Adrenal gland (tissue), 12 donors: ENCODE measurements around the gene WDR77. TPM values are rescaled to one million over a fixed set of nuclear protein-coding genes. Genes with fewer than 3 reads are reported as not detected.

Experiments used
- DNase-seq, 7 donors: peaks; one replicate each; pipeline ENCODE4 v3.0.0-alpha.2; 2019 to 2020
- H3K27ac ChIP-seq, 5 donors: fragments of 200-600 bp; sonication (generic) in 4 of 5; 1 replicate in 3 of 5; 2 replicates in 2 of 5; pipeline versions ENCODE4 v1.5.1 to v1.8.0; 2016 to 2020; ENCODE audit warnings: mild to moderate bottlenecking in 1 of 5
- H3K27me3 ChIP-seq: fragments of 200-600 bp; 2 replicates; pipeline ENCODE4 v1.8.0; 2021
- H3K36me3 ChIP-seq, 2 donors: fragments of 200-600 bp; replicated peaks in 1 of 2; 1 replicate in 1 of 2; 2 replicates in 1 of 2; pipeline versions ENCODE4 v1.5.1 to v1.8.0; 2018 to 2022
- H3K4me1 ChIP-seq, 2 donors: fragments of 200-600 bp; replicated peaks in 1 of 2; 1 replicate in 1 of 2; 2 replicates in 1 of 2; pipeline versions ENCODE4 v1.5.1 to v1.8.0; 2018 to 2021
- H3K4me3 ChIP-seq, 4 donors: fragments of 200-600 bp; sonication (generic) in 3 of 4; one replicate each; pipeline ENCODE4 v1.5.1; 2016 to 2018
- H3K9me3 ChIP-seq, 3 donors: fragments of 200-600 bp; sonication (generic) in 1 of 3; replicated peaks in 1 of 3; 1 replicate in 2 of 3; 2 replicates in 1 of 3; pipeline versions ENCODE4 v1.5.1 to v1.8.0; 2016 to 2021
- CTCF ChIP-seq, 6 experiments: fragments of 450-650 bp in 4 of 6; fragments of 200-600 bp in 2 of 6; sonication (generic) in 1 of 6; IDR thresholded peaks; 1 replicate in 5 of 6; 2 replicates in 1 of 6; pipeline versions ENCODE4 v1.5.1 to v1.8.0; 2016 to 2021; ENCODE audit warnings: antibody characterized with exemption in 6 of 6, mild to moderate bottlenecking in 2 of 6, moderate library complexity in 1 of 6
- POLR2A ChIP-seq, 2 donors: fragments of 450-650 bp; IDR thresholded peaks; one replicate each; pipeline ENCODE4 v1.6.1; 2017; ENCODE audit warnings: antibody characterized with exemption in 2 of 2, mild to moderate bottlenecking in 2 of 2, moderate library complexity in 1 of 2
- WGBS, 4 donors: extraction: QIAGEN DNeasy Blood & Tissue Kit in 2 of 4; methylation state at CpG; one replicate each; pipeline versions ENCODE4 v1.1.5 to v1.1.7; 2013 to 2017; 5-methylcytosine and 5-hydroxymethylcytosine counted together
- intact Hi-C, 2 donors: fragments of 100-400 bp; cut with DNase I; formaldehyde crosslinking; loops; one replicate each; pipeline versions ENCODE4 v1.14.1 to v1.15.0; 2022 to 2023
- polyA plus RNA-seq, 3 donors: library from polyadenylated mRNA; stranded (reverse); fragments of 200-250 nt in 2 of 3; fragments of 350-450 nt in 1 of 3; fragmentation: Illumina TruSeq in 1 of 3; extraction: RNeasy Lipid Tissue Mini Kit (QIAGEN cat#74804) in 1 of 3; gene quantifications; one replicate each; pipeline ENCODE4 v1.2.3, GENCODE V29; 2013 to 2014
- total RNA-seq, 9 donors: library from RNA; depleted of rRNA in 4 of 9; stranded (reverse); fragments of >200 nt in 4 of 9; fragments of 120-200 nt in 1 of 9; fragmentation: NEBNext Ultra II Directional in 1 of 9; extraction: Animal tissue kit (Norgen Biotek cat#: 25700) in 1 of 9; gene quantifications; one replicate each; pipeline versions ENCODE4 v1.1.0 to v1.2.4, GENCODE V29; 2013 to 2023
- donor health status: healthy with polysubstance abuse.
- donor health status: Bipolar disorder and iron deficiency.
- donor health status: DM: yes; HTN: yes; CAD: no.
- donor health status: DM: no; HTN: no; CAD: no.
- donor health status: DM: no; HTN: no; CAD: no.
- donor health status: DM: yes; HTN: yes; CAD: no.

WDR77 gene
- total and polyA plus RNA-seq, 12 donors, result 19.8 to 66.8 (median 28.3) TPM

- intact Hi-C loops, result no loop called here
- no peaks in the 10 kb centered on the region for H3K36me3 ChIP-seq
- WGBS, 4 donors, result 91 to 100% (median 98%) methylated on average over 1 of the region's 1 CpG
- no peaks in the 10 kb centered on the region for H3K9me3 ChIP-seq
- DNase-seq, result no peak
- no peaks in the 10 kb centered on the region for H3K4me1 ChIP-seq
- no peaks in the 10 kb centered on the region for H3K27me3 ChIP-seq
- H3K4me3 ChIP-seq, result no peak overlapping the region
- TF ChIP-seq POLR2A (IDR thresholded peaks at IDR 0.05) (no peak), CTCF (IDR thresholded peaks at IDR 0.05) (no peak)
- H3K27ac ChIP-seq, result no peak overlapping the region
Observed at GRCh38 chr1:111419037-111419436, 30.0 kb downstream of the WDR77 start.

GRCh38 chr1:111417755-111418154 is 31.3 kb downstream of the WDR77 start:
- H3K9me3 ChIP-seq, result no peaks in the 10 kb centered on the region
- TF ChIP-seq CTCF (IDR thresholded peaks at IDR 0.05) (no peak), POLR2A (IDR thresholded peaks at IDR 0.05) (no peak)
- H3K4me1 ChIP-seq, result no peaks in the 10 kb centered on the region
- H3K27ac ChIP-seq, result no peak overlapping the region
- intact Hi-C loops, result no loop called here
- no peaks in the 10 kb centered on the region for H3K36me3 ChIP-seq
- no peak overlapping the region for H3K4me3 ChIP-seq
- 94 to 100% (median 98%) methylated on average over 1 of the region's 1 CpG for WGBS, 4 donors
- H3K27me3 ChIP-seq, result no peaks in the 10 kb centered on the region
- DNase-seq, result no peak

GRCh38 chr1:111415461-111415860 is 33.6 kb downstream of the WDR77 start:
- no peak overlapping the region for H3K4me3 ChIP-seq
- DNase-seq, result no peak
- WGBS, 4 donors, result 83 to 93% (median 90%) methylated on average over 3 of the region's 3 CpGs

GRCh38 chr1:111414756-111415155 is 34.3 kb downstream of the WDR77 start:
- Histone ChIP-seq H3K4me1 (no peaks in the 10 kb centered on the region), H3K27me3 (no peaks in the 10 kb centered on the region), H3K27ac (no peak overlapping the region), H3K9me3 (no peaks in the 10 kb centered on the region), H3K36me3 (no peaks in the 10 kb centered on the region), H3K4me3 (no peak overlapping the region)
- 58 to 72% (median 63%) methylated on average over 2 of the region's 2 CpGs for WGBS, 4 donors
- TF ChIP-seq POLR2A (IDR thresholded peaks at IDR 0.05), result no peak
- TF ChIP-seq CTCF (IDR thresholded peaks at IDR 0.05), result no peak
- intact Hi-C loops, result no loop called here
- no peak for DNase-seq

More at GRCh38 chr1:111415461-111415860, 33.6 kb downstream of the WDR77 start:
- TF ChIP-seq POLR2A (IDR thresholded peaks at IDR 0.05), result no peak
- no peak for TF ChIP-seq CTCF (IDR thresholded peaks at IDR 0.05)
- H3K27me3 ChIP-seq, result no peaks in the 10 kb centered on the region
- no peak overlapping the region for H3K27ac ChIP-seq
- no peaks in the 10 kb centered on the region for H3K9me3 ChIP-seq
- H3K4me1 ChIP-seq, result no peaks in the 10 kb centered on the region
- intact Hi-C loops, result no loop called here
- no peaks in the 10 kb centered on the region for H3K36me3 ChIP-seq
